ENCODE measurements around the gene NHSL2. TPM values are rescaled to one million over a fixed set of nuclear protein-coding genes. Genes with fewer than 3 reads are reported as not detected.

NHSL2 gene
- total and polyA plus RNA-seq, 2 of the 13 experiments (the other 11 are each of a cell fraction or from before 2014, with no cell fraction given) = not detected

DNA sequence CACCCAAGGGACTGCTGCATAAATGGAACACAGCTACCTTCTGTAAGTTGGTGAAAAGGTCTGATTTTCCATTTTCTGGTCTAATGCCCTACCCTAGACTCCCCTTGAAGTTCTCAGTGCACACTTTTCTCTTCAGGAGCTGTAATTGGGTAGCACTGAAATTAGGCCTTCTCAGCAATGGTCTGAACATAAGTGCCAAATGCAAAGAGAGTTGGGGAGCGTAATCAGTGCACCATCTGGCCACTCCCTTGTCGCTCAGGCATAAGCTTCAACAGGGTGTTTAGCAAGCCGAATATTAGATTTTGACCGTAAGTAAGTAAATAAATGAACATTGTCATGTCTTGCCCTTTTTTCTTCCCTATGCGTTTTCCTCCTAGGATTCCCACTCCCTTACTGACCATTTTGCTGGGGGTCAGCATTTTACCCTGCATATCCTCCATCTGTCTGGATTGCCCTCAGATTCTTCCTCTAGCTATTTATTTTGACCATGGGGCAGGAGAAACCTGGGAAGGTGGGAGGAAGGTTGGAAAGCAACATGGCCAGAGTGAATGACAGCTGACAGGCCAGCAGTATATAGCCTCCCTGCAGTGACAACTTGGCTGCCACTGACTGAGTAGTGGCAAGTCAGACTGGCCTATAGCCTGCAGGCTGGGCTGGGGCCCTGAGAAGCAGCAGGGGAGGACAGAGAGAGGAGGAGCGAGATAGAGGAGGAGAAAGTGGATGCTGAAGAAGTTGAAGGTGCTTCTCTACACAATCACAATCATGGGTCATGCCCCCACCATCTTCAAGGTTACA, 2.7 kb downstream of the NHSL2 start:
- H2AFZ ChIP-seq (ENCODE audit: low read length) = no peak overlapping the region
- H3K4me3 ChIP-seq (replicated peaks in 1 of 3; ENCODE audit: insufficient read depth in 1 of 3, low read depth in 2 of 3, low read length in 3 of 3) = no peak overlapping the region
- no peaks in the 10 kb centered on the region for H3K9me3 ChIP-seq (ENCODE audit: low read length)
- in situ Hi-C loops (cut with HindIII; ENCODE audit: extremely low pct_ligation_motif_present, low pct_unique_long_range_greater_than_20kb) = no loop called here
- no peaks in the 10 kb centered on the region for H3K4me1 ChIP-seq (ENCODE audit: insufficient read depth, low read length)
- DNase-seq (ENCODE audit: low spot score) (no peak), FAIRE-seq (no peak), ATAC-seq (no peak)
- no peaks in the 10 kb centered on the region for H3K36me3 ChIP-seq (replicated peaks in 1 of 2; ENCODE audit: control insufficient read depth in 1 of 2, insufficient read depth in 2 of 2, low read length in 2 of 2)
- no peak overlapping the region for H3K27ac ChIP-seq (ENCODE audit: extremely low read length, insufficient read depth, low read length)
- no TSS peak for BruUV-seq (replicated peaks)
- H3K9ac ChIP-seq (ENCODE audit: insufficient read depth, low read depth, low read length) = no peak overlapping the region
- ChIA-PET CTCF (ENCODE audit: low intra/inter-chr PET ratio, low total read pairs) (no interaction called here), POLR2A (no interaction called here)
- no peak overlapping the region for H3K4me2 ChIP-seq (ENCODE audit: low read depth, low read length)
- H3K79me2 ChIP-seq (ENCODE audit: insufficient read depth, low read length) = no peaks in the 10 kb centered on the region
- no peaks in the 10 kb centered on the region for H4K20me1 ChIP-seq (ENCODE audit: insufficient read depth, low read length)
- 61% methylated on average over 6 of the region's 6 CpGs for WGBS (ENCODE audit: low lambda C conversion rate)
- peaks cover 2 to 5% of the 10 kb centered on the region in 2 experiments; a peak in 2 of 5 replicates for H3K27me3 ChIP-seq (ENCODE audit: control insufficient read depth in 1 of 2, insufficient read depth in 2 of 2, low read length in 2 of 2)
- intact Hi-C loops (cut with micrococcal nuclease; ENCODE audit: unreplicated experiment) = no loop called here
- TF ChIP-seq ATM (IDR thresholded peaks at IDR 0.05; ENCODE audit: borderline replicate concordance) (no peak), ZSCAN12 (CRISPR knock-in tag; IDR thresholded peaks at IDR 0.05) (no peak), ZBTB7B (CRISPR knock-in tag; IDR thresholded peaks at IDR 0.05) (no peak), ZNF335 (CRISPR knock-in tag; IDR thresholded peaks at IDR 0.05) (no peak), CCDC6 (CRISPR knock-in tag; IDR thresholded peaks at IDR 0.05) (no peak), ZIK1 (CRISPR knock-in tag; IDR thresholded peaks at IDR 0.05; ENCODE audit: borderline replicate concordance, low read depth) (no peak), SP2 (CRISPR knock-in tag; IDR thresholded peaks at IDR 0.05) (no peak), ESRRA (CRISPR knock-in tag; IDR thresholded peaks at IDR 0.05; ENCODE audit: low read depth) (no peak), AKNA (CRISPR knock-in tag; IDR thresholded peaks at IDR 0.05; ENCODE audit: borderline replicate concordance) (no peak), ZBTB20 (CRISPR knock-in tag; IDR thresholded peaks at IDR 0.05; ENCODE audit: borderline replicate concordance, low read depth) (no peak), TBX3 (IDR thresholded peaks at IDR 0.05; ENCODE audit: borderline replicate concordance) (no peak), HES4 (CRISPR knock-in tag; IDR thresholded peaks at IDR 0.05; ENCODE audit: borderline replicate concordance) (no peak), ZNF703 (CRISPR knock-in tag; IDR thresholded peaks at IDR 0.05; ENCODE audit: borderline replicate concordance) (no peak), FOSL2 (CRISPR knock-in tag; IDR thresholded peaks at IDR 0.05) (no peak)
- TF ChIP-seq, protein P1, sequence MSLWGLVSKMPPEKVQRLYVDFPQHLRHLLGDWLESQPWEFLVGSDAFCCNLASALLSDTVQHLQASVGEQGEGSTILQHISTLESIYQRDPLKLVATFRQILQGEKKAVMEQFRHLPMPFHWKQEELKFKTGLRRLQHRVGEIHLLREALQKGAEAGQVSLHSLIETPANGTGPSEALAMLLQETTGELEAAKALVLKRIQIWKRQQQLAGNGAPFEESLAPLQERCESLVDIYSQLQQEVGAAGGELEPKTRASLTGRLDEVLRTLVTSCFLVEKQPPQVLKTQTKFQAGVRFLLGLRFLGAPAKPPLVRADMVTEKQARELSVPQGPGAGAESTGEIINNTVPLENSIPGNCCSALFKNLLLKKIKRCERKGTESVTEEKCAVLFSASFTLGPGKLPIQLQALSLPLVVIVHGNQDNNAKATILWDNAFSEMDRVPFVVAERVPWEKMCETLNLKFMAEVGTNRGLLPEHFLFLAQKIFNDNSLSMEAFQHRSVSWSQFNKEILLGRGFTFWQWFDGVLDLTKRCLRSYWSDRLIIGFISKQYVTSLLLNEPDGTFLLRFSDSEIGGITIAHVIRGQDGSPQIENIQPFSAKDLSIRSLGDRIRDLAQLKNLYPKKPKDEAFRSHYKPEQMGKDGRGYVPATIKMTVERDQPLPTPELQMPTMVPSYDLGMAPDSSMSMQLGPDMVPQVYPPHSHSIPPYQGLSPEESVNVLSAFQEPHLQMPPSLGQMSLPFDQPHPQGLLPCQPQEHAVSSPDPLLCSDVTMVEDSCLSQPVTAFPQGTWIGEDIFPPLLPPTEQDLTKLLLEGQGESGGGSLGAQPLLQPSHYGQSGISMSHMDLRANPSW (CRISPR knock-in tag; IDR thresholded peaks at IDR 0.05; ENCODE audit: borderline replicate concordance) = no peak

Data from HepG2 (cell line).